Measurements from ENCODE around the gene PTGER1. TPM values are rescaled to one million over a fixed set of nuclear protein-coding genes. Genes with fewer than 3 reads are reported as not detected.
A peak's percentile ranks its signal among the peaks of the same experiment; 100 is the strongest.

Gene PTGER1
- total and polyA plus RNA-seq, 2 of the 13 experiments (the other 11 are each of a cell fraction or from before 2014, with no cell fraction given): 0.13 TPM; not detected in 1

GRCh38 chr19:14473073-14473977 lies 1.8 kb downstream of the PTGER1 start (continued):
- TF ChIP-seq ATF2 (CRISPR knock-in tag; IDR thresholded peaks at IDR 0.05) (no peak), ZNF274 (CRISPR knock-in tag; IDR thresholded peaks at IDR 0.05) (no peak), SIX1 (CRISPR knock-in tag; IDR thresholded peaks at IDR 0.05; ENCODE audit: borderline replicate concordance) (no peak), ZNF788 (CRISPR knock-in tag; IDR thresholded peaks at IDR 0.05; ENCODE audit: borderline replicate concordance) (no peak)

- peak overlapping the region in 1 of 3 experiments; percentile 23; a peak in 1 of 6 replicates for H3K4me3 ChIP-seq (replicated peaks in 1 of 3; ENCODE audit: insufficient read depth in 1 of 3, low read depth in 2 of 3, low read length in 3 of 3)
- POLR2A ChIA-PET: interaction anchor here (1.0 kb wide), 1 partner anchor 46 kb away, joined by 3 read pairs; the partner anchor contains the start of gene DNAJB1
- no peaks in the 10 kb centered on the region; a peak in 1 of 5 replicates for H3K27me3 ChIP-seq (ENCODE audit: control insufficient read depth in 1 of 2, insufficient read depth in 2 of 2, low read length in 2 of 2)
- H2AFZ ChIP-seq (ENCODE audit: low read length): no peak overlapping the region
- H3K36me3 ChIP-seq (replicated peaks in 1 of 2; ENCODE audit: control insufficient read depth in 1 of 2, insufficient read depth in 2 of 2, low read length in 2 of 2): peaks cover 0 to 2% of the 10 kb centered on the region in 2 experiments
- intact Hi-C loops (cut with micrococcal nuclease; ENCODE audit: unreplicated experiment): no loop called here
- no peaks in the 10 kb centered on the region for H4K20me1 ChIP-seq (ENCODE audit: insufficient read depth, low read length)
- DNase-seq (ENCODE audit: low spot score) (no peak), FAIRE-seq (no peak), ATAC-seq (peak; percentile 58)
- H3K9me3 ChIP-seq (ENCODE audit: low read length): no peaks in the 10 kb centered on the region
- in situ Hi-C loops (cut with HindIII; ENCODE audit: extremely low pct_ligation_motif_present, low pct_unique_long_range_greater_than_20kb): no loop called here
- WGBS (ENCODE audit: low lambda C conversion rate): 66% methylated on average over 26 of the region's 66 CpGs
- no peak overlapping the region for H3K27ac ChIP-seq (ENCODE audit: extremely low read length, insufficient read depth, low read length)
- H3K79me2 ChIP-seq (ENCODE audit: insufficient read depth, low read length): no peaks in the 10 kb centered on the region
- CTCF ChIA-PET (ENCODE audit: low intra/inter-chr PET ratio, low total read pairs): no interaction called here
- BruUV-seq (replicated peaks): no TSS peak
- H3K9ac ChIP-seq (ENCODE audit: insufficient read depth, low read depth, low read length): 0 out of 2 replicates have a peak overlapping the region, but pooled peaks have one; percentile 1
- peaks cover 20% of the 10 kb centered on the region for H3K4me1 ChIP-seq (ENCODE audit: insufficient read depth, low read length)
- H3K4me2 ChIP-seq (ENCODE audit: low read depth, low read length): peak overlapping the region; percentile 42
- TF ChIP-seq E2F2 (CRISPR knock-in tag; IDR thresholded peaks at IDR 0.05; ENCODE audit: borderline replicate concordance) (0 out of 2 replicates have a peak, but pooled peaks have one; percentile 34), NFAT5 (CRISPR knock-in tag; IDR thresholded peaks at IDR 0.05) (no peak), TEAD3 (CRISPR knock-in tag; optimal IDR thresholded peaks at IDR 0.05; ENCODE audit: borderline replicate concordance) (peak; percentile 23), RCOR2 (CRISPR knock-in tag; IDR thresholded peaks at IDR 0.05) (no peak), HNRNPLL (IDR thresholded peaks at IDR 0.05; ENCODE audit: low read depth, low read length, poor library complexity, severe bottlenecking) (peak; percentile 84), ZNF124 (CRISPR knock-in tag; IDR thresholded peaks at IDR 0.05) (no peak)
Observed at GRCh38 chr19:14472202-14472938, 2.8 kb downstream of the PTGER1 start.
